Measurements from ENCODE around the gene POMGNT2. TPM values are rescaled to one million over a fixed set of nuclear protein-coding genes. Genes with fewer than 3 reads are reported as not detected.
"Not testable (repeated sequence)": the region's sequence is repeated elsewhere in the genome, so short reads cannot be mapped to it uniquely, and the experiment has no call there.

POMGNT2 gene
- total RNA-seq, 2 donors from 2014 or later: 28.0 to 33.1 TPM

GRCh38 chr3:43074482-43074881 is 31.4 kb downstream of the POMGNT2 start:
- H3K27me3 ChIP-seq: no peaks in the 10 kb centered on the region
- H3K27ac ChIP-seq: no peak overlapping the region
- TF ChIP-seq, protein P1, sequence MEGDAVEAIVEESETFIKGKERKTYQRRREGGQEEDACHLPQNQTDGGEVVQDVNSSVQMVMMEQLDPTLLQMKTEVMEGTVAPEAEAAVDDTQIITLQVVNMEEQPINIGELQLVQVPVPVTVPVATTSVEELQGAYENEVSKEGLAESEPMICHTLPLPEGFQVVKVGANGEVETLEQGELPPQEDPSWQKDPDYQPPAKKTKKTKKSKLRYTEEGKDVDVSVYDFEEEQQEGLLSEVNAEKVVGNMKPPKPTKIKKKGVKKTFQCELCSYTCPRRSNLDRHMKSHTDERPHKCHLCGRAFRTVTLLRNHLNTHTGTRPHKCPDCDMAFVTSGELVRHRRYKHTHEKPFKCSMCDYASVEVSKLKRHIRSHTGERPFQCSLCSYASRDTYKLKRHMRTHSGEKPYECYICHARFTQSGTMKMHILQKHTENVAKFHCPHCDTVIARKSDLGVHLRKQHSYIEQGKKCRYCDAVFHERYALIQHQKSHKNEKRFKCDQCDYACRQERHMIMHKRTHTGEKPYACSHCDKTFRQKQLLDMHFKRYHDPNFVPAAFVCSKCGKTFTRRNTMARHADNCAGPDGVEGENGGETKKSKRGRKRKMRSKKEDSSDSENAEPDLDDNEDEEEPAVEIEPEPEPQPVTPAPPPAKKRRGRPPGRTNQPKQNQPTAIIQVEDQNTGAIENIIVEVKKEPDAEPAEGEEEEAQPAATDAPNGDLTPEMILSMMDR (IDR thresholded peaks at IDR 0.05): no peak
- no peaks in the 10 kb centered on the region for H3K4me1 ChIP-seq
- peaks cover 2% of the 10 kb centered on the region for H3K36me3 ChIP-seq
- no peak overlapping the region for H3K4me3 ChIP-seq
- peak; percentile 4 for DNase-seq (ENCODE audit: low spot score)
- no peaks in the 10 kb centered on the region for H3K9me3 ChIP-seq

DNA sequence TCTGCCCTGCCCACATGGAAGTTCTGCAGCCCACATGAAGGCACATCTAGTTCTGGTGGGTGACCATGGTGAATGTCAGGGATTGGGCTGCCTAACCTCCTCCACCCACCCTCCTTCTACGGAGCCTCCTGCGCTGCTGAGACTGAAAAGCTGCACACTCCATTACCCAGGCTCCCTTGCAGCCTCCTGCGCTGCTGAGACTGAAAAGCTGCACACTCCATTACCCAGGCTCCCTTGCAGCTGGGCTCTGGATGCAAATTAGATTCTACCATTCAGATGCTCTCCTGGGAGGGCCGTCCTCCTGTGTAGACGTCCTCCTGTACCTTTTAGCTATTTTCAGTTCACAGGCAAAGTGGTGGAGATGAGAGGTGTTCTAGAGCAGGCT is 32.1 kb downstream of the POMGNT2 start:
- TF ChIP-seq, protein P1 (IDR thresholded peaks at IDR 0.05): no peak
- no peak overlapping the region for H3K27ac ChIP-seq
- no peaks in the 10 kb centered on the region for H3K9me3 ChIP-seq

GRCh38 chr3:43073116-43073835 is 32.6 kb downstream of the POMGNT2 start:
- Histone ChIP-seq H3K36me3 (no peaks in the 10 kb centered on the region), H3K4me3 (no peak overlapping the region), H3K4me1 (no peaks in the 10 kb centered on the region), H3K27me3 (no peaks in the 10 kb centered on the region), H3K9me3 (no peaks in the 10 kb centered on the region), H3K27ac (no peak overlapping the region)
- DNase-seq (ENCODE audit: low spot score): peak; percentile 46
- TF ChIP-seq, protein P1 (IDR thresholded peaks at IDR 0.05): no peak

More for the DNA sequence above, 32.1 kb downstream of the POMGNT2 start:
- Histone ChIP-seq H3K4me3 (no peak overlapping the region), H3K36me3 (no peaks in the 10 kb centered on the region), H3K4me1 (no peaks in the 10 kb centered on the region), H3K27me3 (no peaks in the 10 kb centered on the region)
- peak; percentile 50 for DNase-seq (ENCODE audit: low spot score)

- Histone ChIP-seq H3K4me3 (no peak overlapping the region), H3K27ac (no peak overlapping the region), H3K9me3 (no peaks in the 10 kb centered on the region), H3K36me3 (no peaks in the 10 kb centered on the region), H3K4me1 (no peaks in the 10 kb centered on the region), H3K27me3 (no peaks in the 10 kb centered on the region)
- TF ChIP-seq, protein P1 (IDR thresholded peaks at IDR 0.05): no peak
- DNase-seq (ENCODE audit: low spot score): peak; percentile 1
Measured at GRCh38 chr3:43072361-43072760, 33.5 kb downstream of the POMGNT2 start.

- TF ChIP-seq, protein P1 (IDR thresholded peaks at IDR 0.05): peak in 1 of 2 donors; percentile 45
- peak; percentile 21 for DNase-seq (ENCODE audit: low spot score)
- H3K4me1 ChIP-seq: no peaks in the 10 kb centered on the region
- no peaks in the 10 kb centered on the region for H3K27me3 ChIP-seq
- no peak overlapping the region for H3K4me3 ChIP-seq
- H3K27ac ChIP-seq: no peak overlapping the region
- no peaks in the 10 kb centered on the region for H3K9me3 ChIP-seq
- no peaks in the 10 kb centered on the region for H3K36me3 ChIP-seq
Measured at GRCh38 chr3:43071313-43071893, 34.5 kb downstream of the POMGNT2 start.

GRCh38 chr3:43070670-43071069 is 35.2 kb downstream of the POMGNT2 start:
- not testable (repeated sequence) for H3K36me3 ChIP-seq, H3K4me3 ChIP-seq, H3K27ac ChIP-seq, H3K9me3 ChIP-seq, H3K4me1 ChIP-seq, H3K27me3 ChIP-seq
- peak; percentile 36 for DNase-seq (ENCODE audit: low spot score)

Measured in right atrium auricular region (tissue), 2 donors.